HEK293 (cell line): Measurements from ENCODE around the gene MICAL3.

ENCODE experiments used
- BCL11A ChIP-seq: fragments of 450-650 bp; formaldehyde crosslinking; IDR thresholded peaks from 2 replicates; pipeline ENCODE4 v1.5.1; 2016; ENCODE audit warnings: low read depth, missing biosample characterization, missing genetic modification characterization
- CTCF ChIP-seq: fragments of 450-650 bp; formaldehyde crosslinking; IDR thresholded peaks from 2 replicates; pipeline ENCODE4 v1.5.1; 2016; ENCODE audit warnings: missing biosample characterization, missing genetic modification characterization
- HIC1 ChIP-seq: fragments of 450-650 bp; formaldehyde crosslinking; IDR thresholded peaks from 2 replicates; pipeline ENCODE4 v1.5.1; 2016; ENCODE audit warnings: missing biosample characterization, missing genetic modification characterization
- YY1 ChIP-seq: fragments of 450-650 bp; formaldehyde crosslinking; IDR thresholded peaks from 2 replicates; pipeline ENCODE4 v1.5.1; 2018; ENCODE audit warnings: missing biosample characterization, missing genetic modification characterization
- ZBTB11 ChIP-seq: fragments of 450-650 bp; formaldehyde crosslinking; conservative IDR thresholded peaks from 2 replicates; pipeline ENCODE4 v1.5.1; 2016; ENCODE audit warnings: low read depth, missing biosample characterization, missing genetic modification characterization
- ZNF146 ChIP-seq: fragments of 450-650 bp; formaldehyde crosslinking; IDR thresholded peaks from 2 replicates; pipeline ENCODE4 v1.5.1; 2016; ENCODE audit warnings: missing biosample characterization, missing genetic modification characterization
- ZNF174 ChIP-seq: fragments of 450-650 bp; formaldehyde crosslinking; IDR thresholded peaks from 2 replicates; pipeline ENCODE4 v1.5.0; 2017; ENCODE audit warnings: missing biosample characterization, mild to moderate bottlenecking, missing genetic modification characterization
- ZNF19 ChIP-seq: fragments of 450-650 bp; formaldehyde crosslinking; IDR thresholded peaks from 2 replicates; pipeline ENCODE4; 2016; ENCODE audit warnings: missing biosample characterization, missing genetic modification characterization, low read depth
- ZNF202 ChIP-seq: fragments of 450-650 bp; formaldehyde crosslinking; IDR thresholded peaks from 2 replicates; pipeline ENCODE4 v1.5.1; 2016; ENCODE audit warnings: missing biosample characterization, missing genetic modification characterization, borderline replicate concordance
- ZNF302 ChIP-seq: fragments of 450-650 bp; formaldehyde crosslinking; IDR thresholded peaks from 2 replicates; pipeline ENCODE4 v1.5.1; 2016; ENCODE audit warnings: missing biosample characterization, missing genetic modification characterization, low read depth
- ZNF548 ChIP-seq: fragments of 450-650 bp; formaldehyde crosslinking; IDR thresholded peaks from 2 replicates; pipeline ENCODE4 v1.5.1; 2016; ENCODE audit warnings: missing biosample characterization, missing genetic modification characterization
- ZNF549 ChIP-seq: fragments of 450-650 bp; IDR thresholded peaks from 2 replicates; pipeline ENCODE4 v1.5.1; 2018; ENCODE audit warnings: missing biosample characterization, missing genetic modification characterization, mild to moderate bottlenecking, inconsistent platforms, moderate library complexity
- ZSCAN4 ChIP-seq: fragments of 450-650 bp; formaldehyde crosslinking; IDR thresholded peaks from 2 replicates; pipeline ENCODE4 v1.5.1; 2017; ENCODE audit warnings: missing biosample characterization, missing genetic modification characterization

- no peak for TF ChIP-seq ZNF548 (tag by site-specific recombination)
- no peak for TF ChIP-seq CTCF (tag by site-specific recombination)
- TF ChIP-seq ZNF549 (tag by site-specific recombination), result no peak
- no peak for TF ChIP-seq YY1 (tag by site-specific recombination)
- TF ChIP-seq ZNF19 (tag by site-specific recombination), result no peak
- no peak for TF ChIP-seq ZBTB11 (tag by site-specific recombination)
- no peak for TF ChIP-seq HIC1 (tag by site-specific recombination)
- no peak for TF ChIP-seq ZNF302 (tag by site-specific recombination)
- TF ChIP-seq ZNF174 (tag by site-specific recombination), result no peak
- no peak for TF ChIP-seq ZSCAN4 (tag by site-specific recombination)
- no peak for TF ChIP-seq ZNF202 (tag by site-specific recombination)
- no peak for TF ChIP-seq BCL11A (tag by site-specific recombination)
- TF ChIP-seq ZNF146 (tag by site-specific recombination), result no peak
These were observed 263.2 kb downstream of the MICAL3 start for GRCh38 chr22:17761138-17761488.
